Measurements from ENCODE around the gene ASXL1. TPM values are rescaled to one million over a fixed set of nuclear protein-coding genes. Genes with fewer than 3 reads are reported as not detected.

ASXL1 gene
- total RNA-seq, 1 donor from 2014 or later: 90.8 TPM

DNA sequence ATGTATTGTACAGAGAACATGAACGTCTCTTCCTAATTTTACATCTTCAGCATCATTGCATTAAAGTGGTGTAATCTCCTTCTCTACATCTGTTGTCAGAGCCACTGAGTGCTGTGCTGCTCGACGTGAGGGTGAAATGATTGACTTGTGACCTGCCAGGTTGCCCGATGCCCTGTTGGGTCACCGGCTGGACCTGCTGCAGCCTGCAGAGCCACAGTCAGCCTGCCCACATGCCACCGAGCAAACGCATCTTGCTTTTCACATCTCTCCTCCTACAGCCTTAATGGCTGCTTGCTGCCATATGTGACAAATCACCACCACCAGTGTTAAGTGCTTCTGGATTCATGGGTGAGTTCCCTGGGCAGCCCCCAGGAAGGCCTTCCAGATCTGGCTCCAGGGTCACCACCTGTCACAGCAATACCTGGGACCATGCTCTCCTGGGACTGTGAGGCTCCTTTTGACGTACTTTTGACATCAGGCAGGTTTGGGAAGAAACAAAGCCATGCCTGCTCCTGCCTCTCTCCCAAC lies 80.3 kb downstream of the ASXL1 start:
- no peak for DNase-seq (ENCODE audit: low spot score)
- peak overlapping the region; percentile 66 for H3K4me3 Mint-ChIP-seq (ENCODE audit: unreplicated experiment)
- H3K27ac Mint-ChIP-seq (ENCODE audit: unreplicated experiment): peak overlapping the region; percentile 70
- peaks cover 48% of the 10 kb centered on the region for H3K36me3 Mint-ChIP-seq (ENCODE audit: low read depth, unreplicated experiment)
- no peaks in the 10 kb centered on the region for H3K9me3 Mint-ChIP-seq (ENCODE audit: unreplicated experiment)
- no peak for TF ChIP-seq CTCF (IDR thresholded peaks at IDR 0.05; ENCODE audit: unreplicated experiment)
- peaks cover 10% of the 10 kb centered on the region for H3K27me3 Mint-ChIP-seq (ENCODE audit: unreplicated experiment)
- H3K4me1 Mint-ChIP-seq (ENCODE audit: unreplicated experiment): peaks cover 47% of the 10 kb centered on the region

DNA sequence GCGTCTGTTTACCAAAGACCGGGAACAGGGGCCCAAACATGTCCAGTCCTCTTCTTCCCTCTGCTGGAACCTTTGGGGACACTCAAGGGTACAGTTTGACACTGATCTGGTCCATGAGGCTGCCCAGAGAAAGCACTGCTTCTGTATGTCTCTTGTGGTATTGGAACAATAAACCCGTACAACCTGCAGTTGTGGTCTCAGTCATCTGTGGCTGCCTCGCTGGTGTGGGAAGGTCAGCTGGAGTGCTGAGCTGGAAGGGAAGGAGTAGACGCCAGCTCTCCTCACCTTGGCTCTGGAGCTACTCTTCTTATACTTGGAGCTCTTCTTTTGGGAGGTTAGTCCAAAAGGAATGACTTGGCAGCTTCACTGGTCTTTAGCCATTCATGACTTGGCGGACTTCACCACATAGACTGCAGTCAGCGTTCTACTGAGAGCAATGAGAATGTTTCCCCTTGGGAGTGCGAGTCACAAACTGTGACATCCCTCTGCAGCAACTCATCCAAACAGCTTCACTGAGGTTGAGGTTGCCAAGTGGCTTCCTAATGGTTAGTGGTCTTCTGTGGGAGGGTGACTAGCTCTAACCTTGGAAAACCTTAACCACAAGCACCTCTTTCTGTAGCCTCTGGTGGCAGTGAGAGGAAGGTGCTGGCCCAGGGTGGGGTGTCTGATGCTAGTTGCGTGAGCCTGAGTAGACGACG lies 81.2 kb downstream of the ASXL1 start:
- peak overlapping the region; percentile 70 for H3K27ac Mint-ChIP-seq (ENCODE audit: unreplicated experiment)
- peaks cover 45% of the 10 kb centered on the region for H3K4me1 Mint-ChIP-seq (ENCODE audit: unreplicated experiment)
- no peak for DNase-seq (ENCODE audit: low spot score)
- H3K27me3 Mint-ChIP-seq (ENCODE audit: unreplicated experiment): peaks cover 10% of the 10 kb centered on the region
- H3K4me3 Mint-ChIP-seq (ENCODE audit: unreplicated experiment): no peak overlapping the region
- no peak for TF ChIP-seq CTCF (IDR thresholded peaks at IDR 0.05; ENCODE audit: unreplicated experiment)
- H3K9me3 Mint-ChIP-seq (ENCODE audit: unreplicated experiment): no peaks in the 10 kb centered on the region
- H3K36me3 Mint-ChIP-seq (ENCODE audit: low read depth, unreplicated experiment): peaks cover 42% of the 10 kb centered on the region

- Mint-ChIP-seq H3K36me3 (ENCODE audit: low read depth, unreplicated experiment) (peaks cover 39% of the 10 kb centered on the region), H3K4me3 (ENCODE audit: unreplicated experiment) (peak overlapping the region; percentile 59), H3K9me3 (ENCODE audit: unreplicated experiment) (no peaks in the 10 kb centered on the region), H3K27ac (ENCODE audit: unreplicated experiment) (no peak overlapping the region), H3K27me3 (ENCODE audit: unreplicated experiment) (peaks cover 12% of the 10 kb centered on the region), H3K4me1 (ENCODE audit: unreplicated experiment) (peaks cover 48% of the 10 kb centered on the region)
- no peak for DNase-seq (ENCODE audit: low spot score)
- no peak for TF ChIP-seq CTCF (IDR thresholded peaks at IDR 0.05; ENCODE audit: unreplicated experiment)
These were observed 82.1 kb downstream of the ASXL1 start for GRCh38 chr20:32440069-32440757.

DNA sequence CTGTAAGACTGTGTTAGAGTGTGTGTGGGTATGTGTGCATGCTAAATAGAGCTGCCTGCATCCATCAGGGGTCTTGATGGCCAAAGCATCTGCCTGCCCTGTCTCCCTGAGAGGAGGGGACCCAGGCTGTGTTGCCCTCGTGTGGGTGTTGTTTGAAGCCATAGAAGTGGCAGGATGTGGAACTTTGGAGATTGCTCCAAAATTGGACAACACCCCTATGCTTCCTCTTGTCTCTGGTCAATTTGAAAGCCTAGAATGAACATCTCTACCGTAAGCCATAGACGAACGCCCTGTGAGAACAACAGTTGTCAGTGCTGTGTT lies 82.6 kb downstream of the ASXL1 start:
- no peak for TF ChIP-seq CTCF (IDR thresholded peaks at IDR 0.05; ENCODE audit: unreplicated experiment)
- Mint-ChIP-seq H3K27me3 (ENCODE audit: unreplicated experiment) (peaks cover 15% of the 10 kb centered on the region), H3K4me3 (ENCODE audit: unreplicated experiment) (peak overlapping the region; percentile 59), H3K27ac (ENCODE audit: unreplicated experiment) (no peak overlapping the region), H3K4me1 (ENCODE audit: unreplicated experiment) (peaks cover 53% of the 10 kb centered on the region), H3K9me3 (ENCODE audit: unreplicated experiment) (no peaks in the 10 kb centered on the region), H3K36me3 (ENCODE audit: low read depth, unreplicated experiment) (peaks cover 40% of the 10 kb centered on the region)
- no peak for DNase-seq (ENCODE audit: low spot score)

GRCh38 chr20:32441638-32442037 lies 83.5 kb downstream of the ASXL1 start:
- TF ChIP-seq CTCF (IDR thresholded peaks at IDR 0.05; ENCODE audit: unreplicated experiment): no peak
- H3K27me3 Mint-ChIP-seq (ENCODE audit: unreplicated experiment): peaks cover 16% of the 10 kb centered on the region
- peak overlapping the region; percentile 79 for H3K27ac Mint-ChIP-seq (ENCODE audit: unreplicated experiment)
- peaks cover 34% of the 10 kb centered on the region for H3K36me3 Mint-ChIP-seq (ENCODE audit: low read depth, unreplicated experiment)
- no peak for DNase-seq (ENCODE audit: low spot score)
- peaks cover 55% of the 10 kb centered on the region for H3K4me1 Mint-ChIP-seq (ENCODE audit: unreplicated experiment)
- H3K9me3 Mint-ChIP-seq (ENCODE audit: unreplicated experiment): no peaks in the 10 kb centered on the region
- H3K4me3 Mint-ChIP-seq (ENCODE audit: unreplicated experiment): no peak overlapping the region

Measured in endothelial cell (in vitro differentiated cells).